Panc1 (cell line): ENCODE results near the gene SKIC8. TPM values are rescaled to one million over a fixed set of nuclear protein-coding genes. Genes with fewer than 3 reads are reported as not detected.

Source experiments
- ATAC-seq: fragments of 200-7000 bp; cut with Tn5 transposase; 2 replicates; pipeline ENCODE4 v1.9.1; 2020; ENCODE audit warnings: mild to moderate bottlenecking, moderate library complexity
- BruUV-seq: library from RNA; stranded (reverse); fragments of 400-500 nt; replicated peaks from 2 replicates; lab custom pipeline; 2021; lab: Mats Ljungman, UMichigan
- CTCF ChIA-PET: fragments of 300-600 bp; sonication (Branson Sonifier 250); formaldehyde crosslinking; loops from one replicate; lab custom pipeline; 2022; ENCODE audit warnings: antibody characterized with exemption; lab: Charles Lee
- POLR2A ChIA-PET: fragments of 300-600 bp; sonication (Branson Sonifier 250); formaldehyde crosslinking; loops from one replicate; lab custom pipeline; 2022; ENCODE audit warnings: antibody characterized with exemption; lab: Charles Lee
- DNase-seq: peaks from one replicate; pipeline ENCODE4 v3.0.0-alpha.2; 2010; ENCODE audit warnings: low read depth, low spot score
- H3K27ac ChIP-seq: 2 replicates; pipeline ENCODE4 v1.5.1; 2011; ENCODE audit warnings: mild to moderate bottlenecking, low read length, inconsistent platforms
- H3K27me3 ChIP-seq: fragments of 200-500 bp; sonication (Bioruptor generic); 2 replicates; pipeline ENCODE4 v1.6.0; 2014; ENCODE audit warnings: low read length, inconsistent platforms; ENCODE audit not compliant: control insufficient read depth, insufficient read depth
- H3K36me3 ChIP-seq: fragments of 200-500 bp; sonication (Bioruptor generic); 2 replicates; pipeline ENCODE4 v1.5.1; 2014; ENCODE audit warnings: inconsistent platforms, mild to moderate bottlenecking, low read length, moderate library complexity; ENCODE audit not compliant: control insufficient read depth, insufficient read depth
- H3K4me1 ChIP-seq: 2 replicates; pipeline ENCODE4 v1.5.1; 2011; ENCODE audit warnings: inconsistent platforms, mild to moderate bottlenecking, low read length, moderate library complexity; ENCODE audit not compliant: control insufficient read depth, insufficient read depth
- H3K4me3 ChIP-seq, 2 experiments: 2 replicates each; pipeline ENCODE4 v1.5.1; 2011 to 2012; ENCODE audit warnings: low read depth in 2 of 2, low read length in 2 of 2, mild to moderate bottlenecking in 2 of 2, inconsistent platforms in 1 of 2, moderate library complexity in 1 of 2
- H3K9me3 ChIP-seq: fragments of 200-500 bp; sonication (Bioruptor generic); 2 replicates; pipeline ENCODE4 v1.5.1; 2014; ENCODE audit warnings: low read depth, mild to moderate bottlenecking, inconsistent platforms, low read length, moderate library complexity; ENCODE audit not compliant: control insufficient read depth, insufficient read depth
- CTCF ChIP-seq: fragments of 450-650 bp; IDR thresholded peaks from 2 replicates; pipeline ENCODE4 v1.5.1; 2017; ENCODE audit warnings: mild to moderate bottlenecking
- POLR2AphosphoS5 ChIP-seq: IDR thresholded peaks from 2 replicates; pipeline ENCODE4 v1.6.1; 2012; ENCODE audit warnings: mild to moderate bottlenecking, low read depth, low read length, moderate library complexity
- REST ChIP-seq, 2 experiments: IDR thresholded peaks; 2 replicates each; pipeline ENCODE4 v1.6.1; 2011 to 2012; ENCODE audit warnings: low read depth in 2 of 2, control low read depth in 1 of 2, low read length in 1 of 2, mild to moderate bottlenecking in 1 of 2, moderate library complexity in 1 of 2; ENCODE audit not compliant: insufficient read depth in 1 of 2
- SIN3A ChIP-seq: IDR thresholded peaks from 2 replicates; pipeline ENCODE4 v1.6.1; 2012; ENCODE audit warnings: low read depth, mild to moderate bottlenecking, low read length, moderate library complexity, borderline replicate concordance; ENCODE audit not compliant: insufficient read depth
- TCF7L2 ChIP-seq: IDR thresholded peaks from 2 replicates; pipeline ENCODE4 v1.6.1; 2011; ENCODE audit warnings: mild to moderate bottlenecking, low read depth, low read length, inconsistent platforms
- in situ Hi-C: cut with HindIII; loops from 2 replicates; pipeline ENCODE4 v1.10.0; 2016; ENCODE audit warnings: low sequenced_read_pairs, low pct_unique_long_range_greater_than_20kb
- intact Hi-C: fragments of 100-400 bp; cut with micrococcal nuclease; formaldehyde crosslinking; loops from one replicate; pipeline ENCODE4 v1.10.0; 2022; ENCODE audit not compliant: unreplicated experiment
- total RNA-seq: library from RNA; stranded (reverse); gene quantifications from one replicate; pipeline ENCODE4 v1.2.1, GENCODE V29; 2021; ENCODE audit not compliant: unreplicated experiment

SKIC8 gene
- total RNA-seq, 1 experiment from 2014 or later: 66.3 TPM

GRCh38 chr15:78260489-78260888 is 38.9 kb downstream of the SKIC8 start:
- in situ Hi-C loops (loop anchor here (25.0 kb wide), 1 partner anchor 123 kb away; the partner anchor contains the start of genes CIB2 and IDH3A), intact Hi-C loops (no loop called here)
- no peak for DNase-seq
- POLR2A ChIA-PET: no interaction called here
- no peak for ATAC-seq
- Histone ChIP-seq H3K4me1 (peaks cover 4% of the 10 kb centered on the region), H3K36me3 (no peaks in the 10 kb centered on the region), H3K27ac (no peak overlapping the region), H3K4me3 (no peak overlapping the region), H3K27me3 (no peaks in the 10 kb centered on the region), H3K9me3 (no peaks in the 10 kb centered on the region)
- BruUV-seq: no TSS peak
- TF ChIP-seq REST (IDR thresholded peaks at IDR 0.05; ENCODE audit: insufficient read depth in 1 of 2, low read depth in 2 of 2, low read length in 1 of 2): no peak
- no peak for TF ChIP-seq TCF7L2
- TF ChIP-seq CTCF: no peak
- no peak for TF ChIP-seq SIN3A
- TF ChIP-seq POLR2AphosphoS5: no peak
- CTCF ChIA-PET: interaction anchor here (0.5 kb wide), 1 partner anchor 141 kb away, joined by 6 read pairs; no protein-coding TSS in a partner anchor

- no peak for TF ChIP-seq CTCF
- TF ChIP-seq POLR2AphosphoS5: no peak
- no peak for TF ChIP-seq SIN3A
- no peak for TF ChIP-seq TCF7L2
- TF ChIP-seq REST (IDR thresholded peaks at IDR 0.05; ENCODE audit: insufficient read depth in 1 of 2, low read depth in 2 of 2, low read length in 1 of 2): no peak
- H3K27ac ChIP-seq: no peak overlapping the region
- intact Hi-C loops (no loop called here), in situ Hi-C loops (loop anchor here (25.0 kb wide), 1 partner anchor 122 kb away; the partner anchor contains the start of genes CIB2 and IDH3A)
- no peaks in the 10 kb centered on the region for H3K36me3 ChIP-seq
- ChIA-PET CTCF (no interaction called here), POLR2A (no interaction called here)
- no peak for DNase-seq
- H3K9me3 ChIP-seq: no peaks in the 10 kb centered on the region
- H3K27me3 ChIP-seq: no peaks in the 10 kb centered on the region
- no peak overlapping the region for H3K4me3 ChIP-seq
- H3K4me1 ChIP-seq: no peaks in the 10 kb centered on the region
- ATAC-seq: no peak
- BruUV-seq: no TSS peak
Measured at GRCh38 chr15:78259232-78259631, 40.2 kb downstream of the SKIC8 start.
